Activated B cell treated with CpG ODN at 0.5 μM for 24 hours (primary cell): ENCODE measurements around the gene PNPLA2. TPM values are rescaled to one million over a fixed set of nuclear protein-coding genes. Genes with fewer than 3 reads are reported as not detected.
A peak's percentile ranks its signal among the peaks of the same experiment; 100 is the strongest.

Experiments
- ATAC-seq: fragments of 200-7000 bp; cut with Tn5 transposase; one replicate; pipeline ENCODE4 v1.10.0; 2021; ENCODE audit warnings: low read depth, mild to moderate bottlenecking, moderate library complexity
- CTCF ChIA-PET: fragments of 350-600 bp; sonication (Branson Sonifier 250); formaldehyde crosslinking; loops from one replicate; lab custom pipeline; 2021; ENCODE audit warnings: antibody characterized with exemption; lab: Charles Lee
- POLR2A ChIA-PET: fragments of 350-600 bp; sonication (Branson Sonifier 250); formaldehyde crosslinking; loops from one replicate; lab custom pipeline; 2021; ENCODE audit warnings: antibody characterized with exemption; lab: Charles Lee
- DNase-seq: peaks from one replicate; pipeline ENCODE4 v3.0.0; 2022
- H3K27ac Mint-ChIP-seq: one replicate; pipeline ENCODE4 v1.8.0; 2020; ENCODE audit warnings: mixed read lengths
- H3K27me3 Mint-ChIP-seq: one replicate; pipeline ENCODE4 v1.8.0; 2021; ENCODE audit warnings: mixed read lengths
- H3K36me3 Mint-ChIP-seq: one replicate; pipeline ENCODE4 v1.8.0; 2021; ENCODE audit warnings: low read depth, mixed read lengths
- H3K4me1 Mint-ChIP-seq: one replicate; pipeline ENCODE4 v1.8.0; 2021; ENCODE audit warnings: mixed read lengths
- H3K4me3 Mint-ChIP-seq: one replicate; pipeline ENCODE4 v1.8.0; 2020; ENCODE audit warnings: mild to moderate bottlenecking, mixed read lengths
- H3K9me3 Mint-ChIP-seq: one replicate; pipeline ENCODE4 v1.8.0; 2020; ENCODE audit warnings: mixed read lengths
- CTCF ChIP-seq: fragments of 200-600 bp; IDR thresholded peaks from one replicate; pipeline ENCODE4 v1.8.0; 2022; ENCODE audit warnings: antibody characterized with exemption, mild to moderate bottlenecking
- intact Hi-C: fragments of 100-400 bp; cut with micrococcal nuclease; formaldehyde crosslinking; loops from one replicate; pipeline ENCODE4 v1.15.1; 2024
- total RNA-seq: library from RNA; stranded (reverse); gene quantifications from 2 replicates; pipeline ENCODE4 v1.2.3, GENCODE V29; 2022

The PNPLA2 gene
- total RNA-seq, 1 donor from 2014 or later: 53.2 TPM

GRCh38 chr11:815675-816432 is 2.9 kb upstream of the PNPLA2 start:
- ChIA-PET CTCF (no interaction called here), POLR2A (interaction anchor here (0.6 to 5.6 kb wide), 2 partner anchors 15 to 20 kb away, joined by 5 to 104 read pairs; partner anchors contain the start of genes CD151 and CRACR2B)
- DNase-seq: no peak
- Mint-ChIP-seq H3K9me3 (no peaks in the 10 kb centered on the region), H3K36me3 (peaks cover 31% of the 10 kb centered on the region), H3K27ac (no peak overlapping the region), H3K4me1 (peaks cover 21% of the 10 kb centered on the region), H3K27me3 (no peaks in the 10 kb centered on the region), H3K4me3 (no peak overlapping the region)
- no peak for ATAC-seq
- TF ChIP-seq CTCF: no peak
- intact Hi-C loops: no loop called here

- Mint-ChIP-seq H3K36me3 (peaks cover 25% of the 10 kb centered on the region), H3K4me3 (no peak overlapping the region), H3K9me3 (no peaks in the 10 kb centered on the region), H3K27ac (no peak overlapping the region), H3K4me1 (peaks cover 20% of the 10 kb centered on the region), H3K27me3 (no peaks in the 10 kb centered on the region)
- CTCF ChIA-PET: no interaction called here
- POLR2A ChIA-PET: interaction anchor here (0.6 to 5.6 kb wide), 2 partner anchors 15 to 20 kb away, joined by 5 to 104 read pairs; partner anchors contain the start of genes CD151 and CRACR2B
- TF ChIP-seq CTCF: no peak
- intact Hi-C loops: no loop called here
- ATAC-seq: no peak
- DNase-seq: no peak
Observed at GRCh38 chr11:816433-816779, 2.3 kb upstream of the PNPLA2 start.

GRCh38 chr11:819129-819931 is 616 bp downstream of the PNPLA2 start:
- H3K27me3 Mint-ChIP-seq: no peaks in the 10 kb centered on the region
- intact Hi-C loops: loop anchor here (1.0 kb wide), 2 partner anchors 10 to 21 kb away; partner anchors contain the start of genes RPLP2 and SLC25A22
- ChIA-PET CTCF (interaction anchor here (1.0 kb wide), 1 partner anchor 24 kb away, joined by 4 read pairs; the partner anchor contains the start of gene TSPAN4), POLR2A (interaction anchor here (0.5 to 5.6 kb wide), 20 partner anchors 9 to 719 kb away, joined by 3 to 104 read pairs (median 6); partner anchors contain the start of genes AP2A2, CD151, CRACR2B and DEAF1)
- peaks cover 14% of the 10 kb centered on the region for H3K4me1 Mint-ChIP-seq
- ATAC-seq: peak; percentile 85
- peak overlapping the region; percentile 85 for H3K4me3 Mint-ChIP-seq
- DNase-seq: peak; percentile 95
- peaks cover 13% of the 10 kb centered on the region for H3K36me3 Mint-ChIP-seq
- TF ChIP-seq CTCF: no peak
- no peak overlapping the region for H3K27ac Mint-ChIP-seq
- no peaks in the 10 kb centered on the region for H3K9me3 Mint-ChIP-seq

- Mint-ChIP-seq H3K4me1 (peaks cover 14% of the 10 kb centered on the region), H3K36me3 (peaks cover 18% of the 10 kb centered on the region), H3K27ac (peak overlapping the region; percentile 76), H3K9me3 (no peaks in the 10 kb centered on the region), H3K27me3 (no peaks in the 10 kb centered on the region), H3K4me3 (peak overlapping the region; percentile 85)
- peak; percentile 83 for DNase-seq
- peak; percentile 72 for ATAC-seq
- intact Hi-C loops: loop anchor here (1.0 kb wide), 4 partner anchors 10 to 22 kb away; partner anchors contain the start of genes POLR2L, RPLP2, SLC25A22 and TSPAN4
- CTCF ChIA-PET: interaction anchor here (1.0 kb wide), 1 partner anchor 23 kb away, joined by 4 read pairs; the partner anchor contains the start of gene TSPAN4
- POLR2A ChIA-PET: interaction anchor here (0.5 to 5.6 kb wide), 17 partner anchors 9 to 718 kb away, joined by 3 to 104 read pairs (median 8); partner anchors contain the start of genes AP2A2, CD151, CRACR2B and DEAF1
- no peak for TF ChIP-seq CTCF
Observed at GRCh38 chr11:819943-820649, 1.4 kb downstream of the PNPLA2 start.
